Activated naive CD4-positive, alpha-beta T cell treated with anti-CD3 and anti-CD28 coated beads for 36 hours (primary cell): Measurements from ENCODE around the gene RAPGEF4. TPM values are rescaled to one million over a fixed set of nuclear protein-coding genes. Genes with fewer than 3 reads are reported as not detected.

Experiments
- CTCF ChIA-PET: fragments of 350-600 bp; sonication (Branson Sonifier 250); formaldehyde crosslinking; loops from one replicate; lab custom pipeline; 2021; ENCODE audit warnings: antibody characterized with exemption; lab: Charles Lee
- DNase-seq: peaks from one replicate; pipeline ENCODE4 v3.0.0-alpha.2; 2020
- H3K27ac Mint-ChIP-seq: one replicate; pipeline ENCODE4 v1.8.0; 2021; ENCODE audit warnings: mild to moderate bottlenecking, mixed read lengths
- H3K27me3 Mint-ChIP-seq: one replicate; pipeline ENCODE4 v1.8.0; 2021; ENCODE audit warnings: low read depth, mixed read lengths
- H3K36me3 Mint-ChIP-seq: one replicate; pipeline ENCODE4 v1.8.0; 2021; ENCODE audit warnings: low read depth, mixed read lengths
- H3K4me1 Mint-ChIP-seq: one replicate; pipeline ENCODE4 v1.8.0; 2021; ENCODE audit warnings: low read depth, mixed read lengths
- H3K4me3 Mint-ChIP-seq: one replicate; pipeline ENCODE4 v1.8.0; 2021; ENCODE audit warnings: mild to moderate bottlenecking, moderate library complexity, mixed read lengths
- H3K9me3 Mint-ChIP-seq: one replicate; pipeline ENCODE4 v1.8.0; 2021; ENCODE audit warnings: mixed read lengths
- intact Hi-C: fragments of 100-400 bp; cut with micrococcal nuclease; formaldehyde crosslinking; loops from one replicate; pipeline ENCODE4 v1.15.1; 2023
- total RNA-seq, 2 experiments: library from RNA; stranded (reverse); gene quantifications; one replicate each; pipeline ENCODE4 v1.2.3, GENCODE V29; 2021

The RAPGEF4 gene
- total RNA-seq, 2 experiments from 2014 or later = 0.24 to 0.35 TPM

DNA sequence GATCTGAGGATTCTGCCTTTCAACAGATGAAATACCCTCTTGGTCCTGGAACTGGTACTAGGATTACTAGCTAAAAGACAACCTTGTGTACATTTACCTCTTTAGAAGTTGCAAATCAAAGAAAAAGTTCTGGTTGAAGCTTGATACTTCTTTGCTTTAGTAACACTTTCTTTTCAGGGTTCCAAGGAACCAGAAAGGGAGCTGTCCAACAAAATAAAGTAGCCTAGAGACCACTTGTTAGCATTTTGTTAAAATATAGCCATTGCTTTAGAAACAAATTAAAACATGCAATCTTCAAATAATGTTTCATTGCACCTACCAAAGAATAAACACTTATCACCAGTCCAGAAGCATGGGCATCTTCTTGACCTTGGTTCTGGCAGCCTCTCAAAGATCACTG is 222.1 kb downstream of the RAPGEF4 start:
- CTCF ChIA-PET = no interaction called here
- no peaks in the 10 kb centered on the region for H3K9me3 Mint-ChIP-seq

DNA sequence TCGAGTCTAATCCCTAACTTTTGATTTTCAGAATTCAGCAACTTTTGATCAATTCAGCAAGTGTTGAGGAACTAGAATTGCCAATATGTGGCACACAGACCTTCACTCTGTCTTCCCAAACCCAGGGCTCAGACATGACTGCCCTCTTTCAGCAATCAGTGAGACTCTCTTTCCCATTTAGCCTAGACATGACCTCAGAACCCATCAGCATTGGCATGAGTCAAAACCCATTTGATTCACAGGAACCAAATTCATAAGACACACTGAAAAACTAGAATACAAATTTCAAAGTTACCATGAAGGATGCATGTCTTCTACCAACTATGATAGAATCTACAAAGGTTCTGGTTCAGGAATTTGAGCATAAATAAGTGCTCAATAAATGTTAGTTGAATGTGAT is 226.4 kb downstream of the RAPGEF4 start:
- H3K27ac Mint-ChIP-seq = peak overlapping the region; percentile 66
- H3K4me3 Mint-ChIP-seq = no peak overlapping the region
- no peak for DNase-seq
- intact Hi-C loops = loop anchor here (1.0 to 5.0 kb wide), 4 partner anchors 23 to 474 kb away; no protein-coding TSS in a partner anchor
- H3K4me1 Mint-ChIP-seq = peaks cover 18% of the 10 kb centered on the region
- no peaks in the 10 kb centered on the region for H3K36me3 Mint-ChIP-seq
- CTCF ChIA-PET = interaction anchor here (0.6 kb wide), 1 partner anchor 26 kb away, joined by 3 read pairs; no protein-coding TSS in a partner anchor
- H3K27me3 Mint-ChIP-seq = no peaks in the 10 kb centered on the region
- H3K9me3 Mint-ChIP-seq = no peaks in the 10 kb centered on the region

More for the DNA sequence above, 222.1 kb downstream of the RAPGEF4 start:
- H3K4me1 Mint-ChIP-seq = peaks cover 17% of the 10 kb centered on the region
- no peak for DNase-seq
- no peak overlapping the region for H3K4me3 Mint-ChIP-seq
- no peaks in the 10 kb centered on the region for H3K36me3 Mint-ChIP-seq
- H3K27me3 Mint-ChIP-seq = no peaks in the 10 kb centered on the region
- H3K27ac Mint-ChIP-seq = no peak overlapping the region
- intact Hi-C loops = no loop called here

DNA sequence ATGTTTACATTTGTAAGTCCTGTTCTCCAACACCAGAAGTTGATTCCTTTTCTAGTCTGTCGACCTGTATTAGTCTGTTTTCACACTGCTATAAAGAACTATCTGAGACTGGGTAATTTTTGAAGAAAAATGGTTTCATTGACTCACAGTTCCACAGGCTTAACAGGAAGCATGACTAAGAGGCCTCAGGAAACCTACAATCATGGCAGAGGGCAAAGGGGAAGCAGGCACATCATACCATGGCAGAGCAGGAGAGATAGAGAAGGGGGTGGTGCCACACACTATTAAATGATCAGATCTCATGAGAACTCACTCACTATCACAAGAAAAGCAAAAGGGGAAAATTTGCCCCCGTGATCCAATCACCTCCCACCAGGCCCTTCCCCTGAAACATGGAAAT is 227.2 kb downstream of the RAPGEF4 start:
- H3K4me1 Mint-ChIP-seq = peaks cover 18% of the 10 kb centered on the region
- no peaks in the 10 kb centered on the region for H3K36me3 Mint-ChIP-seq
- H3K4me3 Mint-ChIP-seq = no peak overlapping the region
- intact Hi-C loops = loop anchor here (1.0 to 5.0 kb wide), 4 partner anchors 22 to 473 kb away; no protein-coding TSS in a partner anchor
- H3K9me3 Mint-ChIP-seq = no peaks in the 10 kb centered on the region
- no peaks in the 10 kb centered on the region for H3K27me3 Mint-ChIP-seq
- H3K27ac Mint-ChIP-seq = peak overlapping the region; percentile 66
- DNase-seq = peak; percentile 44
- CTCF ChIA-PET = no interaction called here

DNA sequence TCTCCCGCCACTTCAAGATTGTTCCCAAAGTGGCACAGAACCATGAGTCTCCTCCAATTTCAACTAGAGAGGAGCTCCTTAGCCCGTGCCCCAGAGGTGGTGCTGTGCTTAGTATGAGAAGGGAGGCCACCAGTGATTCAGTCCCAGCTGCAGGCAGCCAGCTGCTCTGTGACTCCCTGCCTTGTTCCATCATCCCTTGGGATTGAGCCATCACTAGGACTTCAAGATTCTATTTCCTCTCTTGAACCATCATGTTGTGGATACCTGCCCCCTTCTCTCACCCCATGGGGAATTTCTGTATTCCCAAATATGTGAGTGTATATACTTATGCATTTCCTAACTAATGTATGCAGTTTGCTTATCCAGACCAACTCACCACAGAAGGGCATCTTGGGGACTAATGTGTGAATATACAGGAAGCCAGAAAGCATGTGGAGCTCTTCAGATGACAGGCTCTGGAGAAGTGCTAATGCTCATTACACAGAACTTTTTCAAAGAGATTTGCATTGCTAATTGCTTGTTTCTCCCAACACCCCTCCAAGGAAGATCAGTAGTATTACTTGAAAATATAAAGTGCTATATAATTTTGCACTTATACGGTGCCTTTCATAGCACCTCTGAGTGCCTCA is 229.0 kb downstream of the RAPGEF4 start:
- CTCF ChIA-PET = interaction anchor here (0.8 to 1.5 kb wide), 2 partner anchors 33 to 63 kb away, joined by 3 to 4 read pairs; no protein-coding TSS in a partner anchor
- DNase-seq = no peak
- Mint-ChIP-seq H3K9me3 (no peaks in the 10 kb centered on the region), H3K4me1 (peaks cover 21% of the 10 kb centered on the region), H3K36me3 (no peaks in the 10 kb centered on the region), H3K27me3 (no peaks in the 10 kb centered on the region), H3K4me3 (no peak overlapping the region), H3K27ac (no peak overlapping the region)
- intact Hi-C loops = loop anchor here (5.0 kb wide), 1 partner anchor 188 kb away; no protein-coding TSS in a partner anchor

DNA sequence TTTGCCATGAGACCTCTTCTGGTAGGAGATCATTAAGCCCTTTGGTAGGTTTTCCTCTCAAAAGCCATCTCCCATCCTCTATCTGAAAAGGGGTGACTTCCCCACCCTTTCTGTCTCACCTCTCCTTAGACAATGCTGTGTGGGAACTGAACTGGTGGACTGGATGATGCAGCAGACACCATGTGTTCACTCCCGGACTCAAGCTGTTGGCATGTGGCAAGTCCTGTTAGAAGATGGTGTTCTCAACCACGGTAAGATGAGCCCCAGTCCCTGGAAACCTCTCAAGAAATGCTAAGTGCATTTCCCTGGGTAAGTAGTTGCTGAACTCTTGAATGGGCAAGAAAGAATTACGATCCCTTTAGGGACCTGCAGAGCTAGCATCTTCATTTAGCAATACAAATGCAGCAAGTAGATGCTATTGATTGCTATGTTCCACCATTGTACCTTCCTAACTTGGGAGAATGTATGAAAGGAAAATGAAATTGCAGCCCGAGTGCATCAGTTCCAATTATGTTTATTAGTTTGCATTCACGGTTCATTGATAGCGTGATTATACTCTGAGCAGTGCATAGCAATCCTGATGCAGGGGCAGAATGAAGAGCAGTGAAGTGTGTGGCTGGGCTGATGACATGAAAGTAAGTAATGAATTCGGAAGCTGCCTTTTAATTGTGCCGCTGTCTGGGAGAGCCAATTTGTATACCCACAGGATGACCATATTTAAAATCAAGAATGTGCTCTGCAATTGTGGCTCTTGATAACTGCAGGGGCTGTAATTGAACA is 230.0 kb downstream of the RAPGEF4 start:
- intact Hi-C loops = no loop called here
- Mint-ChIP-seq H3K4me3 (no peak overlapping the region), H3K4me1 (peaks cover 30% of the 10 kb centered on the region), H3K27me3 (no peaks in the 10 kb centered on the region), H3K36me3 (no peaks in the 10 kb centered on the region), H3K27ac (no peak overlapping the region), H3K9me3 (no peaks in the 10 kb centered on the region)
- CTCF ChIA-PET = no interaction called here
- DNase-seq = no peak

DNA sequence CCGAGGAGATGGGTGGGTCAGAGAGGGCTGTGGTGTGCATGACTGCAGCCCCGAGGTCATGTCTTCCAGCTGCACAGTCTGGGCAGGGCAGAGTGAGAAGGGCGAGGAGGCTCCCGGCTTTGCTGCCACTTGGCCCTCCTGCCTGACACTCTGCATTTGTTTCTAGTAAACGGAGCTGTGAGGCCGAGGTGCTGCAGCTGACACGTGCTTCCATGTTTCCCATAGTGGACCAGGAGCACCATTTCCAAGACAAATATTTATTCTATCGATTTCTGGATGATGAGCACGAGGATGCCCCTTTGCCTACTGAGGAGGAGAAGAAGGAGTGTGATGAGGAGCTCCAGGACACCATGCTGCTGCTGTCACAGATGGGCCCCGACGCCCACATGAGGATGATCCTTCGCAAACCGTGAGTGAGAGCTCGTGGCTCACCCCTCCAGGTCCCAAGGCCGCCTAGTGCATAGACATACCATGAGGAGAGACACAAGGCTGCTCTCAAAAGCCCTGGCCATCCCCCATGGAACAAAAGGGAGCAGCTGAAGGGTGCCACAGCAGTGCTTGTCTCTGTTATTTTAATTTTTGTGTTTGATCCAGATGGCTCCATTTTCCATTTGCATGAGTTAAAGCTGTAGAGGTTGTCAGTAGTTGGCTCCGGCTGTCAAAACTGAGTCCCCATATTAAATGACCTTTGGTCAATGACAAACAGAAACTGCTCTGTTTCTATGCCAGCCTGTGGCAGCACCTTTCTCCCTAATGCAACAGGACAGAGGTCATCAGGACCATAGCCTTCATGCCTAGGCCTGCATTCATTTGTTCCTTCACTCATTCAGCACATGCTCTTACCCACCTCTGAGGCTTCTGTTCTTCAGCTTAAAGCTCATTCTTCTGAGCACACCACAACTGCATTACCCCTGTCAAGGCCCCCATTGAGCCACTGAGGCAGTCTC is 231.7 kb downstream of the RAPGEF4 start:
- no peaks in the 10 kb centered on the region for H3K27me3 Mint-ChIP-seq
- peaks cover 32% of the 10 kb centered on the region for H3K4me1 Mint-ChIP-seq
- CTCF ChIA-PET = interaction anchor here (0.5 kb wide), 1 partner anchor 1526 kb away, joined by 4 read pairs; no protein-coding TSS in a partner anchor
- DNase-seq = no peak
- H3K27ac Mint-ChIP-seq = no peak overlapping the region
- no peak overlapping the region for H3K4me3 Mint-ChIP-seq
- no peaks in the 10 kb centered on the region for H3K9me3 Mint-ChIP-seq
- H3K36me3 Mint-ChIP-seq = no peaks in the 10 kb centered on the region
- intact Hi-C loops = no loop called here

DNA sequence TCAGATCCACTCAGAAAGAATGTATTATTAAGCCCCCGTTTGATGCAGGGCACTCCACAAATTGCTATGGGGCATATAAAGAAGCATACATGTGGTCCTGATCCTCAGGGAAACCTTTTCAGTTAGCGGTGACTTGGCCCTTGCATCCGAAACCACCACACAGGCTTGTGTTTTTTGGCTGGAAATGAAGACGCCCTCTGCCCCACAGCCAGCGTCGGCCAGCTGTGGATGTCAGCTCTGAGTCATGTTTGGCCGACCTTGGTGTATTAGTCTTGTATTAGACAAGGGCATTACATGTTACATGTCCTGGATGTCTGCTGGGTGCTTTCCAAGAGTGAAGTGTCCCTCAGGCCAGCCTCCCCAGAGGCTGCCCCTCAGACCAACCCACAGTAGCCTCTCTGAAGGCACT is 232.4 kb downstream of the RAPGEF4 start:
- no peaks in the 10 kb centered on the region for H3K36me3 Mint-ChIP-seq
- peaks cover 24% of the 10 kb centered on the region for H3K4me1 Mint-ChIP-seq
- no peak overlapping the region for H3K4me3 Mint-ChIP-seq
- no peaks in the 10 kb centered on the region for H3K27me3 Mint-ChIP-seq
- DNase-seq = no peak
- CTCF ChIA-PET = no interaction called here
- no peaks in the 10 kb centered on the region for H3K9me3 Mint-ChIP-seq
- intact Hi-C loops = no loop called here
- no peak overlapping the region for H3K27ac Mint-ChIP-seq

DNA sequence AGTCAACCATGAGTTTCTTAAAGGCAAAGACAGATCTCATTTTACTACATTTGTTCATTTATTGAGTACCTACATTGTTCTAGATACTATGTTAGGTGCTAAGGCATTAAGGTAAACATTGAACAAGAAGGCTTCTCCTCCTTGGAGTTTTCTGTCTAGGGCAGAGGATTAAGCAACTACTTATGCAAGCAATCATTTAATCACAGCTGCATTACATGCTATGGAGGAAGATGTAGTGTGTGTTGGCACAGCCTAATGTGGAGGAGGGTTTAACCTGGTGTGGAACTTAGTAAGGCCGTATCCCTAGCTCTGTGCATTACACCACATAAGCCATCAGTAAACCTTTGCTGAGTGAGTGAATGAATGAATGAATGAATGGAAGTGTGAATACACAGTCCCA is 233.5 kb downstream of the RAPGEF4 start:
- intact Hi-C loops = no loop called here
- H3K27me3 Mint-ChIP-seq = no peaks in the 10 kb centered on the region
- CTCF ChIA-PET = interaction anchor here (1.5 kb wide), 1 partner anchor 33 kb away, joined by 4 read pairs; no protein-coding TSS in a partner anchor
- H3K36me3 Mint-ChIP-seq = no peaks in the 10 kb centered on the region
- H3K9me3 Mint-ChIP-seq = no peaks in the 10 kb centered on the region
- H3K4me3 Mint-ChIP-seq = no peak overlapping the region
- H3K27ac Mint-ChIP-seq = no peak overlapping the region
- no peak for DNase-seq
- peaks cover 23% of the 10 kb centered on the region for H3K4me1 Mint-ChIP-seq

DNA sequence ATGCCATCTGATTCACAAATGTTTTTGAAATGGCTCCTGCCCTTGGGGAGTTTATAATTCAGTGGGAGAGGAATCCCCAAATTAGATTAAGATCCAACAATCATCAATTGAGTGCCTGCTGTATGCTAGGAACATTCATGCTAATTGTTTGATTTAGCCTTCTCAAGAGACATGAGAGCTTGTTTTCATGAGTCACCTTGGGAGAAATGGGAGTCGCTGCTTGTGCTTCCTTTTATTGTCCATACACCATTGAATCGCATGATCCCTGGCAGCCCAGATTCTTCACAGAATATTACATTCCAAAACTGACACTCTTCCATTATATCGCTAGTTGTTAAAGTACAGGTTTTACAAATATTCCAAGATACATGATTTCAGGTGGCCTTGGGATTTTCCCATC is 234.0 kb downstream of the RAPGEF4 start:
- DNase-seq = no peak
- Mint-ChIP-seq H3K27ac (no peak overlapping the region), H3K9me3 (no peaks in the 10 kb centered on the region), H3K27me3 (no peaks in the 10 kb centered on the region), H3K4me1 (peaks cover 23% of the 10 kb centered on the region), H3K4me3 (no peak overlapping the region), H3K36me3 (no peaks in the 10 kb centered on the region)
- CTCF ChIA-PET = interaction anchor here (1.5 kb wide), 1 partner anchor 34 kb away, joined by 4 read pairs; no protein-coding TSS in a partner anchor
- intact Hi-C loops = loop anchor here (2.0 kb wide), 2 partner anchors 15 to 79 kb away; no protein-coding TSS in a partner anchor

DNA sequence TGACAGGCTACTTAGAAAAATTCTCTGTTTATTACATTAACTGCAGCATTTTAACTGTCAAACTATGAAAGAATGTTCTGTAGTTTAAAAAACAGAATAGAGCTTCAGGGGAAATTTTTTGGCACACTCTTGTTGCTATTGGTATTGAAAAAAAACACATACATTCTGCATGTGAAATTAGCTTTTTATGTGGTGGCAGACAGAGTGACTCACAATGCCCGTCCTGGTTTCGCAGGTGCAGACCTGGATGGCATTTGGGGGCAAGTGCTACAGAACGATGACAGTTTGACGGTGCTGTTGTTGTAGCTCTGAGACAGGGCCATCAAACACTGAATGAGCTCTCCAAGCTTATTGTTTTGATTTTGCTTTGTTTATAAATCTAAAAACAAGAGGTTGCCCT is 235.0 kb downstream of the RAPGEF4 start:
- intact Hi-C loops = loop anchor here (2.0 kb wide), 2 partner anchors 14 to 78 kb away; no protein-coding TSS in a partner anchor
- Mint-ChIP-seq H3K4me1 (peaks cover 23% of the 10 kb centered on the region), H3K27me3 (peaks cover 7% of the 10 kb centered on the region), H3K27ac (no peak overlapping the region), H3K36me3 (no peaks in the 10 kb centered on the region), H3K4me3 (no peak overlapping the region), H3K9me3 (no peaks in the 10 kb centered on the region)
- peak; percentile 73 for DNase-seq
- CTCF ChIA-PET = interaction anchor here (1.1 to 1.7 kb wide), 2 partner anchors 11 to 240 kb away, joined by 3 to 8 read pairs; no protein-coding TSS in a partner anchor

DNA sequence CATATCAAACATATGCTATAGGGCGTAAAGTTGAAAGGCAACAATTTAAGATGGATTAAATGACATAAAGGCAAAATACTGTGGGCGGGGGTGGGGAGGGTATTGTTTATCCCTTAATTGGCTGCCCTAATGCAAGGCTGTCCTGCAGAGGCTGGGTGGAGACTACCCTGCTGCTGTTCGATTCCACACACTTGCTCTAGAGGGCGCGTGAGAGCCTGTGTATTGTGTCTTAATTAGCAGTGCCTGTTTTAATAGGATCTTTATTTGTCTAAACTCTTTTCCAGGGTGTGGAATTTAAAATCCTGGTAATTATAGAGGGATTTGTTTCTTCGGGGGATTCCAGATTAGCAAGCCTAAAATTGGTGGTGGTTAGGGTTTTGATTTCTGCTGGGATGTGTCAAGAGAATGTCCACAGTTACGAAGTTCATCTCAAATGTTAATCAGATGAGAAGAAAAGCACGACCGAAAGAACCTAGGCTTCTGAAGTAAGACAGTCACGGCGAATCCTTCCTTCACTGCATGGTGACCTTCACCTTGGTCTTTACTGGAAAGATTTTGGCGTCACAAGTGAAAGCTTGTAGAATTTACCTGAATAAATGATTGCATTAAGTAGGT is 236.5 kb downstream of the RAPGEF4 start:
- CTCF ChIA-PET = interaction anchor here (0.6 to 1.3 kb wide), 6 partner anchors 10 to 1021 kb away, joined by 3 to 8 read pairs (median 3); no protein-coding TSS in a partner anchor
- no peak overlapping the region for H3K4me3 Mint-ChIP-seq

More for the DNA sequence above, 236.5 kb downstream of the RAPGEF4 start:
- Mint-ChIP-seq H3K9me3 (no peaks in the 10 kb centered on the region), H3K4me1 (peaks cover 23% of the 10 kb centered on the region), H3K27ac (no peak overlapping the region), H3K36me3 (no peaks in the 10 kb centered on the region), H3K27me3 (peaks cover 14% of the 10 kb centered on the region)
- intact Hi-C loops = loop anchor here (1.0 to 2.0 kb wide), 2 partner anchors 55 to 238 kb away; no protein-coding TSS in a partner anchor
- DNase-seq = peak; percentile 70
